GM12875 (cell line): Measurements from ENCODE around the gene IRF2BPL.

Experiments used
- H3K4me3 ChIP-seq: one replicate; pipeline ENCODE4 v1.5.1; 2011; ENCODE audit warnings: low read depth, low read length, control low read depth
- CTCF ChIP-seq: IDR thresholded peaks from 2 replicates; pipeline ENCODE4 v1.5.1; 2011; ENCODE audit warnings: low read depth, mild to moderate bottlenecking, control low read depth, inconsistent platforms, low read length, moderate library complexity, borderline replicate concordance; ENCODE audit not compliant: insufficient read depth

The IRF2BPL gene

DNA sequence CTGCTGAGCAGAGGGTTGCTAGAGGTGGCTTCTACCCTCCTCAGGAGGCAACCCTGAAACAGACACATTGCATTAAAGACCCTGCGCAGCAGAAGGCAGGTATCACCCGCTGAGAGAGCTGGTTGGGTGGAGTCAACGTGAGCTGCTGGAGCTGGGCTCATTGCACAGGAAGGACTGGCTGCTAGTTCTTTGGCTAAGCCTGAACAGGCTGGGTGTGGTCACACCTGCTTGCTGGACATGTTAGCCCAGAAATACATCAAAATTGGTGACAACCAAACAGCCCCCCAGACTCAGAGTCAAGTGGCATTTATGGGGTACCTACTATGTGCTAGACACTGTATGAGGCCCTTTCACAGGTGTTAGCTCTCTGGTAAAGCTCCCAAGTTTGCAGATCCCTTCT, 33.8 kb upstream of the IRF2BPL start:
- no peak for TF ChIP-seq CTCF

GRCh38 chr14:77061630-77062257, 33.2 kb upstream of the IRF2BPL start:
- no peak overlapping the region for H3K4me3 ChIP-seq
- no peak for TF ChIP-seq CTCF

More for the DNA sequence above, 33.8 kb upstream of the IRF2BPL start:
- no peak overlapping the region for H3K4me3 ChIP-seq

GRCh38 chr14:77059276-77059915, 30.9 kb upstream of the IRF2BPL start:
- 0 out of 2 replicates have a peak, but pooled peaks have one; percentile 16 for TF ChIP-seq CTCF
- H3K4me3 ChIP-seq, result no peak overlapping the region

- no peak overlapping the region for H3K4me3 ChIP-seq
- no peak for TF ChIP-seq CTCF
These were observed 30.3 kb upstream of the IRF2BPL start for GRCh38 chr14:77058785-77059184.

- H3K4me3 ChIP-seq, result no peak overlapping the region
- TF ChIP-seq CTCF, result no peak
These were observed 29.6 kb upstream of the IRF2BPL start for GRCh38 chr14:77058117-77058516.

DNA sequence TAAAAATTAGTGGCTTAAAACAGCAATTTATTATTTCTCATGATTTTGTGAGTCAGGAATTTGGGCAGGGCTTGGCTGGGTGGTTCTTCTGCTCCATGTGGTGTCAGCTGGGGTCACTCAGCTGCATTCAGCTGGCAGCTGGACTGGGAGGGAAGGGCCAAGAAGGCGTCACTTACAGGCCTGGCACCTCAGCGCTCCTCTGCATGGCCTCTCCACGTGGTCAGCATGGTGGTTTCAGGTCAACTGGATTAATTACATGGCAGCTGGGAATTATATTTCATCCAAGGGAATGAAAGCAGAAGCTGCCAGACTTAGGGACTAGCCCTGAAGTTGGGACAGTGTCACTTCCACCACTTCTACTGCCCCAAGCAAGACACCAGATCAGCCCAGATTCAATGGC, 27.5 kb upstream of the IRF2BPL start:
- no peak for TF ChIP-seq CTCF

DNA sequence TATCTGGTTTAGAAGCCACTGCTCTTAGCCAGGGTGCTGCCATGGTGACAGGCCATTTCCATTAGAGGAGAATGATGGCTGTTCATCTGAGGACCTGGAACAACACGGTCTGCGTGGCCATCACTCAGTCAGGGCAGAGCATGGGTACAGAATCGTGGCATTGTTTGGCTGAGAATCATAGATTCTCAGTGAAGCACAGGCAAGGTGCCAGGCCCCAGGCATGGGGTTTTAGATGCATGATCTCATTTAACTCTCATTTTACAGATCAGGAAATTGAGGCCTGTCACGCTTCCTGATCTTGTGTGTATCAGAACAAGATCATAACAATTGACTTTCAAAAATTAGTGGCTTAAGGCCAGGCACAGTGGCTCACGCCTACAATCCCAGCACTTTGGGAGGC, 26.8 kb upstream of the IRF2BPL start:
- TF ChIP-seq CTCF, result no peak
- no peak overlapping the region for H3K4me3 ChIP-seq

More for the DNA sequence above, 27.5 kb upstream of the IRF2BPL start:
- H3K4me3 ChIP-seq, result no peak overlapping the region
